GM20431 (cell line): ENCODE results near the gene AGAP5.
"Not testable (repeated sequence)": the region's sequence is repeated elsewhere in the genome, so short reads cannot be mapped to it uniquely, and the experiment has no call there.

Experiments used
- in situ Hi-C: fragments of 300-500 bp; cut with MseI, MboI; formaldehyde crosslinking; loops from one replicate; pipeline ENCODE4 v1.15.0; 2020; ENCODE audit warnings: low sequenced_read_pairs; ENCODE audit not compliant: unreplicated experiment

The AGAP5 gene

DNA sequence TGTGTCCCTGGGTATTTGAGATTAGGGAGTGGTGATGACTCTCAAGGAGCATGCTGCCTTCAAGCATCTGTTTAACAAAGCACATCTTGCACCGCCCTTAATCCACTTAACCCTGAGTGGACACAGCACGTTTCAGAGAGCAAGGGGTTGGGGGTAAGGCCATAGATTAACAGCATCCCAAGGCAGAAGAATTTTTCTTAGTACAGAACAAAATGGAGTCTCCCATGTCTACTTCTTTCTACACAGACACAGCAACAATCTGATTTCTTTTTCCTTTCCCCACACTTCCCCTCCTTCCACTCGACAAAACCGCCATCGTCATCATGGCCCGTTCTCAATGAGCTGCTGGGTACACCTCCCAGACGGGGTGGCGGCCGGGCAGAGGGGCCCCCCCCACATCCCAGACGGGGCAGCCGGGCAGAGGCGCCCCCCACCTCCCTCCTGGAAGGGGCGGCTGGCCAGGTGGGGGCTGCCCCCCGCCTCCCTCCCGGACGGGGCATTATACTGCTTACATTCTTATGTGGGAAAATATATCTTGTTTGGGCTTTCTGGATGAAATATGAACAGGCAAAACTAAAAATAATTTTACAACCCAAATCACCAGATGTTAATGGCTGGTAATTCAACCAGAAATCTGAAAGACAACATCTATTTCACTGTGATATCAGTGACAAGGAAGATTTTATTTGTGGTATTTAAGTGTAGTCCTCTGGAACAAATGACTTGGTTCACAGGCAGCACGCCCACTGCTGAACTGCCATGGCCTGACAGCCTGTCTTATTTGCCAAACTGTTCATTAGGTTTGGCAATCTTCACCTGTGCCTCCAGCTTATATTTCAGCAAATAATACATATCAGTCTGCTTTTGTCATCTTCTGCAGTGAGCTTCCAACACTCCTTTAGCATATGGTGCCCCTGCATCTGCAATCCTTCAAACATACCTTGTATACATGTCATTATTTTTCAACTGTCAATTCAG, 17.6 kb upstream of the AGAP5 start:
- in situ Hi-C loops: not testable (repeated sequence)

DNA sequence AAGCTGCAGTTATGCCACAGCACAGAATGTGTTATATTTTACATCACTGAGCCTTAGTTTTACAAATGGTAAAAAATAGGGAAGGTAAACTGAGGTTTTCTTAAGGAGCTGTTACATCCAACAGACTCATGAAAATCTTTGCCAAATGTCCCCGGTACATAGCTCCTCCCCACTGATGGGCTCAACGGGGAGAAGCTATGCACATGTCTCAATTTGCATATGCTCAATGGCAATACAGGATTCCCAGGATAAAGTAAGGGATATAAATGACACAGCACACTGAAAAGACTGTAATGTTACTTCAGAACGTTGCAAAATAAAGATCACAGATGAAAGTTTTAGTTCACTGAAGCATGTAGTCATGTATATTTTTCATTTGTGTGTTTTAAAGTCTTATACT, 16.6 kb upstream of the AGAP5 start:
- in situ Hi-C loops: not testable (repeated sequence)

DNA sequence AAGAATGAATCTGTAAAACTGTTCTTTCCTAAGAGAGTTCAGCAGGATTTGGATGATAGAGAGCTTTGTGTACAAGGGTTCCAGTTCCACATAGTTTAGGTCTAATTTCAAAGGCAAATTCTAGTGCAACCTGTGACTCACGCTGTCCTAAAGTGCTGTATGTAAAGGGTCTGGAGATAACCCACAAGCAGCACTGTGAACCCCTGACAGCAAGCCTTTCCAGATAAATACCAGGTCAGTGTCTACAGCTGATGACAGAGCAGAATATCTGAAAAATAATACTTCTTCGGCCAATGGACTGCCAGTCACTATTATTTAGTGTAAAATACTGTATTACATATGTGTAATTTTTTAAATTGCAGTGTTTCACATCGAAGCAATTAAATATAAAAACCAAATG, 16.0 kb upstream of the AGAP5 start:
- in situ Hi-C loops: not testable (repeated sequence)

DNA sequence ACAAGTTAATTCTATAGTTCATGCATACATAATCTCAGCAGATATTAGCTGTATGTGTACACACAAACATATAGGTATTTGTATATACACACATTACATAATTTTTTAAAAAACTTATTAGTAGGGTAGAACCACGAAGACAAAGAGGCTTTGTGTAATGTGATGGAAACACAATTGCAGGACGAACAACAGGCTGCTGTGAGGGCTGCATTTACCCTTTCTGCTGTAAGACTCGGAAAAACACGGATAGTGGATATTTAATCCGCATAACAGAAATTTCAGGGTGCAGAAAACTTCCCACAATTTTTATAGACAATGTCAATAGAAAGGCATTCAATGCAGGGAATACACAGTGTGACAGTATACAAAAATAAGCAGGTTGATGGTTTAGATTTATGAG, 13.8 kb upstream of the AGAP5 start:
- in situ Hi-C loops: not testable (repeated sequence)

DNA sequence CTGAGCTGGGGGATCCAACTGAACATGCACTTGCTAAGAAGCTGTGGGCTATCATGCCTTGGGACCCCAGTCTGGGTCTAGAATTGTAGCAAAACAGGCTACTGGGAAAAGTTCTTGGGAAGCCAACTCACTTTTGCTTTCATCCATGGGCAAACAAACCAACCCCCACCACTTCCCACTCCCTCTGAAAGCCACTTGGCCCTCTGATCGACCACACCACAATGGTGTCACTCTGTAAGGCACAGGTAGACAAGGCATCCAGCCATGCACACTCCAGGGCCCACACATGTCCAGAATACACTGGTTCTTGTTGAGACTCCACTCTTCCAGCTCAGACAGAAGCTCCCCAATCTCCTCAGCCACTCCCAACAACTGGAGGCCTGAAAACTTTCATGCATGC, 10.2 kb upstream of the AGAP5 start:
- in situ Hi-C loops: not testable (repeated sequence)

DNA sequence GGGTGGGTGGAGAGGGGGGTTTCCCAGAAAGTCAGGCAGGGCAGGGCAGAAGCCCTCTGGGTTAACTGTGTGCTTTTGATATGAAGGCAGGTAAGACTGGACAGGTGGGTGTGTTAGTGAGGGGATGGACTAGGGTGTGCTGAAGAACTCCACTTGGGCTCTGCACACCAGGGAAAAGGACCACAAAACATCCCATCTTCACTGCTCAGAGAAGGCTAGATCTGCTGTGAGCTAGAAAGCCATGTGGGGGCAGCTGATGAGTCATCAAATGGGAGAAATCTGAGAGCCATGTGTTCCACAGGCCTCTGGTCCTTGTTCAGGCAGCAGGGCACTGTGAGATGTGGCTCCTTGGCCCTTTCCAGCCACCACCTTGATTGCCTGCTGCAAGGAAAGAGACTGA, 9.7 kb upstream of the AGAP5 start:
- in situ Hi-C loops: not testable (repeated sequence)

DNA sequence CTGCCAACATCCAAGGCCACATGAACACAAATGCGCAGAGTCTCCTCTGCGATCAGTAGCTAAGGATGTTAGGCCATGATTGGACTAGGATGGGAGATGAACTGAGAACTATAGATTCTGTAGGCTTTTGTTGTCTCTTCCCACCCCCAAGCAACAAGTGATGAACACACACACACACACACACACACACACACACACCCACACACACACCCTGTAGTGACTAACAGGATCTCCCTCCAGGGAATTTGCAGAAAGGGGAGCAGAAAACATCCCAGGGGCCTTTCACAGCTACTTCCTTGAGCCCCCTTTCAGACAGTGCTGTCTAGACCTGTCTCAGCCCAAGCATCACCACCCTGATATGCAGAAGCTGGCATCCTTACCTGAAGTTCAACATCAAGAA, 8.6 kb upstream of the AGAP5 start:
- in situ Hi-C loops: not testable (repeated sequence)

DNA sequence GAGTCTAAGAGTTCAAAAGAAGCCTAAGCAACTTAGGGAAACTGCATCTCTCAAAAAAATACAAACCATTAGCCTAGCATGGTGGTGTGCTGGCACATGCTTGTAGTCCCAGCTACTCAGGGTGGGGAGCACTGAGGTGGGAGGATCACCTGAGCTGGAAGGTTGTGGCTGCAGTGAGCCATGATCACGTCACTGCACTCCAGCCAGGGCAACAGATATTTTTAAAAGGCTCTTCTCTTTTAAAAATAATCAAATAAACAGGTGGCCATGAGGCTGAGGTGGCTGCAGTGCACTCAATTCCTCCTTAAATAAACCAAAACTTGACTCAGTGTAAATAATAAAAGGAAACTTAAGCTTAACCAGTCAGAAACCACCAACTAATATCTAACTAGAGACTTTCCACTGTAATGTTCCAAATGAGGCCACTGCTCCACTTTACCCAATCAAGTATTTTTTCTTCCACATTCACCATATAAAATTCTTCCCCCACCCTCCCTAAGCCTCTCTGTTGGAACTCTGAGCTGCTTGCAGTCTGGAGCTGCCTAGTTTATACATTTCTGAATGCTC, 7.7 kb upstream of the AGAP5 start:
- in situ Hi-C loops: not testable (repeated sequence)

DNA sequence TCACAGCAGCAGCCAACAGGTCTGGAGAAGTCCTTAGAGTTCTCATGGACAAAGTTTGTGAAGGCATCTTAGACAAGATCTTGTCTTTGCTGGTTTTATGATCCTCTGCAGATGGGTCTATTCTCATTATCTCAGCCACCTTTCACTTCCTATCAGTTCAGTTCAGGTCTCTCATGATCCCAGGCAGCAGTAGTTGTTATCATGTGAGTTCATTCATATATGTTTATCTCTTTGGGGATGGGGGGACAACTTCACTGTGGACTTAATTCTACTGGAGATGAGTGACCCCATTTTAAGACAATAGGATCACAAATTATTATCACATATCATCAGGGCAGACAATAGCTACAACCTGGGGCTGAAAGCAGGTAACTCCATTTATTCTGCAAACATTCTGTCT, 6.0 kb upstream of the AGAP5 start:
- in situ Hi-C loops: not testable (repeated sequence)

DNA sequence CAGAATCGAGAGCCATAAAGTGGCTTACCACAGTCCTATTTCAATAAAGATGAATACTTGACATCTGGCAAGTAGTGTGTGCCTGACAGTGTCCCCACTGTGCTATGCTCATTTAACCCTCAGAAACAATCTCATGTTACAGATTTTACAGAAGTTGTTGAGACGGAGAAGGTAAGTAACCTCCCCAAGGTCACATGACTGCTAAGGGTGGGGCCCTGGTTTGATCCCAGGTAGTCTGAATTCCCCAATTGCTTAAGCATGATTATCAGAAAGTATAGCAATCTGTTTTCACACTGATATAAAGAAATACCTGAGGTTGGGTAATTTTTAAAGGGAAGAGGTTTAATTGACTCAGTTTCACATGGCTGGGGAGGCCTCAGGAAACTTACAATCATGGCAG, 910 bp upstream of the AGAP5 start:
- in situ Hi-C loops: not testable (repeated sequence)

DNA sequence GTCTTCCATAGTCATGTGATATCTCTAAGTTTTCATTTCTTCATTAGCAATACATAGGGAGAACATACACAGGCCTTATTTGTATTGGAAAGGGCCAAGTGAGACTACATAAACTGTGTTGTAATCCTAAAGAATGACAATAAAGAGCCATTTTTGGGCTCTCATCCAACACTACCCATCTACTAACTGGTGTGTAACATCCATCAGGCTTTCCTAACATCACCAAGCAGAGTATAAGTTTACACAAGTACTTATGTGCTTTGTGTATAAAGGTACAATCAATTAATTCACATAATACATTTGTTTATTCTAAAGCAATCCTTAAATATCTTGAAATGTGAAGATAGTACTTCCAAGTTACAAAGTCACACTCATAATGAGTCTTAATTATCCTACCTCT, 2.6 kb downstream of the AGAP5 start:
- in situ Hi-C loops: not testable (repeated sequence)

DNA sequence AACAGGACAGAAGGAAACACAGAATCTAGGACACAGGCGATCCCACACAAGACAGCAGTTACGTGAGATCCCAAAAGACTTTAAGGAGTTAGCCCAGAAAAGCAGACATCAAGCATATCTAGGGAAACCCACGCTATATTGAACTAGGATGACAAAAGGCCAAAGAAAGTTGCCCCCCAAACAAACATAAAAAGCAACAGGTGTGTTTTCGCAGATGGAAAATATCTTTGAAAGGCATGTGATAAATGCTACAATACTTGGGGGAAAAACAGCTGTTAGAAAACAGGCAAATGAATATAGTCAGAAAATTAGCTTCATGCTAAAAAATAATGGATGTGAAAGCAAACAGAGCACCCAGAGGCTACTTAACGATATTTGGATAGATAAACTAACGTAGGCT, 7.2 kb downstream of the AGAP5 start:
- in situ Hi-C loops: not testable (repeated sequence)

DNA sequence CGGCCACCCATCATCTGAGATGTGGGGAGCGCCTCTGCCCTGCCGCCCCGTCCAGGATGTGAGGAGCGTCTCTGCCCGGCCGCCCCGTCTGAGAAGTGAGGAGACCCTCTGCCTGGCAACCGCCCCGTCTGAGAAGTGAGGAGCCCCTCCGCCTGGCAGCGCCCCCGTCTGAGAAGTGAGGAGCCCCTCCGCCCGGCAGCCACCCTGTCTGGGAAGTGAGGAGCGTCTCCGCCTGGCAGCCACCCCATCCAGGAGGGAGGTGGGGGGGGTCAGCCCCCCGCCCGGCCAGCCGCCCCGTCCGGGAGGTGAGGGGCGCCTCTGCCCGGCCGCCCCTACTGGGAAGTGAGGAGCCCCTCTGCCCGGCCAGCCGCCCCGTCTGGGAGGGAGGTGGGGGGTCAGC, 8.3 kb downstream of the AGAP5 start:
- in situ Hi-C loops: not testable (repeated sequence)

DNA sequence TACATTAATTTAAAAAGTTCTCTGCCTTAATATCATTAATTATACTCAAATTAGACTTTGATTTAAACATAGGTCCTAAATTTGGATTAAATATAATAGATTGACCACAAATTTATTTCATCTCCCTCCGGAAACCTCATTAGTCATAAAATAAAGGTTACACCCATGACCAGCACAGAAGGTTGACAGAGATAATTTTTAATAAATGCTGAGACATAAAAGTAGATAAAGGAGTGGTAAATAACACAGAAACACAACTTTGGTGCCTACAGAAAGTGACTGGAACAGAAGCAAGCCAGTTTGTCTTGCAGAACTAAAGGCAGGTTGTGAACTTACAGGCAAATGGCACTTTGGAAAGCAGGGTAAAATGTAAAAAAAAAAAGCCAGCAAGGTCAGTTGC, 10.3 kb downstream of the AGAP5 start:
- in situ Hi-C loops: not testable (repeated sequence)

DNA sequence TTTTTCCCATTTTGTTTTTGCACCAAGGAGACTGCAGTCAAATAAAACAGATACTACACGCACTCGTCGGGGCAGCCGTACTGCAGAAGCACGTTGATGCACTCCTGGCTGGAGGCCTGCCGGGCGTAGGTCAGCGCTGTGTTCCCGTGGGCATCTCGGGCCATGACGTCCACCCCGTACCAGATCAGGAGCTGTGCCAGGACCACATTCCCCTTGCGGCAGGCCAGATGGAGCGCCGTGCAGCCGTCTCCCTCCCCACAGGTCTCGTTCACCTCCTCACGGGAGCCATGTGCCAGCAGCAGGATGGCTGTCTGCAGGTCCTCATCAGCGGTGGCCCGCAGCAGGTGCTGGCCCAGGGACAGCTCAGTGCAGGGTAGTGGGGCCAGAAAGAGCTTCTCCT, 23.4 kb downstream of the AGAP5 start:
- in situ Hi-C loops: not testable (repeated sequence)

DNA sequence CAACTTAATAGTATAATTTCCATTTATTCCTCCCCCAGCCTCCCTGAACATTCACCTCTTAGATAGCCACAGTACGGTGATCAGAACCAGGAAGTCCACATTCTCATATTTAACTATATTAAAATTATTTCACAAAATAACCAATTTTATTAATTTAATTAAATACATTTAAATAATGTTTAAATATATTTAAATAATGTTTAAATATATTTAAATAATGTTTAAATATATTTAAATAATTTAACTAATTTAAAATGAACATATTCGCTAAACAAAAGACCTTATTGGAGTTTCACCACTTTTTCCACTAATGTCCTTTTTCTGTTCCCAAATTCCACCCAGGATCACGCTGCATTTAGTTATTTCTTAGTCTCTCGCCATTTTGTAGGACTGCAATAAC, 29.5 kb downstream of the AGAP5 start:
- in situ Hi-C loops: not testable (repeated sequence)

DNA sequence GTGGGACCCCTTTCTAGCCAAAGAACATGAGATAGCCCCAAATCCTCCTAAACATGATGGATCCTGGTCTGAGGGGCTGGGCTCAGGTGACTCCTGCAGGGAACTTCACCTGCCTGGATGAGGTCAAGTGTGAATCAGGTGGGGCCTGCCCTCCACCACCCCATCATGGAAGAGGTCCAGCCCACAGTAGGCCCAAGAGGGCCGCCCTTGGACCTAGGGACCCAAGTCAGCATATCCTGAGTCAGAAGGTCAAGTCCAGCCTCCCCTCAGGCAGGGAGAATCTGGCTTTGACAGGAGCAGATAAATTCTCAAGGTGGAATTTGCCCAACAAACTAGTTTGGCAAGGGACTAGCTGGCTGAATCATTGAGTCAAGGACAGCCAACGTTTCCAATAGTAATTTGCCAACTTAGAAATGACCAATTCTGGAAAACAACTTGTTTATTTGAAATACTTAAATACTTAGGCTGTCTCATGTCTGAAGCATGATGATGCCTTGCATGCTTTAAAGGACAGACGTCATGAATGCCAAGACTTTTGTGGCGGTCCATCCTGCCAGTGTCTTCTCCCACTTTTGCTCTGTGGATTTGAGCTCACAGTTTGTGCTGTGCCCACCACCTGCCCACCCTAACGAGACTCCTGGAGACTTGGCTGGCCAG, 31.6 kb downstream of the AGAP5 start:
- in situ Hi-C loops: not testable (repeated sequence)

DNA sequence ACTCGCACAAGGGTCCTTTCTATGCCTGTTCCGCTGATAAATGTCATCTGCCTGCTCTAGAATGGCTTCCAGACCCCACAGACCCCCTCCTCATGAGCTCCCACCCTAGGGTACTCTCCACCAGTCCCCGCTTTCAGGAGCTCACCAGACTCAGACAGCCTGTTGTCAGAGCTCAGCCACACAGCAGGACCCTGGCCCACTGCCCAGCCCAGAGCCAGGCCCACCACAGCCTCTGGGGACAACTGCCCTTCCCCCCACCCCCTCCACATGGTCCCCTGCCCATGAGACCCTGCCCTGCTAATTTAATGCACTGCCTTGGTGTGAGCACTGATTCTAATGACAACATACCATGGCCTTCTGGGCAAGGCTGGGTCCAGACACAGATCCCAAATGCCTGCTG, 32.3 kb downstream of the AGAP5 start:
- in situ Hi-C loops: not testable (repeated sequence)

DNA sequence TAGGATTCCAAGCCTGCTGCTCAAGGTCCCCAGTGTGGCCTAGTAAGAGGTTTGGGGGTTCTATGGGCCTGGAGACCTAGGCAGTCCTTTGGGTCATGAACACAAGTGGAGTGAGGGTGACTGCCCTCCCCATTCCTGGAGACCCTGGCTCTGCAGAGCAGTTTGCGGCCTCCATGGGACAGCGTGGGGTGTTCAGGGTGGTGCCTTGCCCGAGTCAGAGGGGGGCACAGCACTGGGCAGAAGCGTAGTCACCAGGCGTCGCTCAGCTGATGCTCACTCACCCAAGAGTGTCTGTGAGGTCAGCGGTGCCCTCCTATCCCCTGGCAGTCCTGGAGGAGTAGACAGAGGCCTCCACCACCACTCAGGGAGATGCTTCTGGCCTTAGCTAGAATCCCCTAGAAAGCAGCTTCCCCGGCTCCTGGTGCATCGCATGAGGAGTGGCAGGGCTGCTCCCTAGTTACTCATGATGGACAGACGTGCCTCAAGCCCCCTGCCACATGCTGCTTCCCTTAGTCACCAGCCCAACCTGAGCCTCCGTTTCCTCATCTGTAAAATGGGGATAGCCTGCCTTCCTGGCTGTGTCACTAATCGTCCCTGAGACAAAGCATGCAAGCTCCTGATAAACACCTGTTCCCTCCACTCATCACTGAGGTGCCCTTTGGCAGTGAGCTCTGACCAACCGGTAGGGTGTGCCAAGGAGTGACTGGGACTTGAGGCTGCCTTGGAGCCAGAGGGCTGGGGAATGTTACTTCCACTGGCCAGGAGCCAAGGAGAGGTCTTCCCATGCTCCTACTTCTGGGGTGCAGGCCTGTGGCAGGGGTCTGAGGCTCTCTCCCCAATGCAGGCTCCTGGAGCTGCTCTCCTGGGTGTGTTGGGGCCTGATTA, 33.5 kb downstream of the AGAP5 start:
- in situ Hi-C loops: not testable (repeated sequence)

DNA sequence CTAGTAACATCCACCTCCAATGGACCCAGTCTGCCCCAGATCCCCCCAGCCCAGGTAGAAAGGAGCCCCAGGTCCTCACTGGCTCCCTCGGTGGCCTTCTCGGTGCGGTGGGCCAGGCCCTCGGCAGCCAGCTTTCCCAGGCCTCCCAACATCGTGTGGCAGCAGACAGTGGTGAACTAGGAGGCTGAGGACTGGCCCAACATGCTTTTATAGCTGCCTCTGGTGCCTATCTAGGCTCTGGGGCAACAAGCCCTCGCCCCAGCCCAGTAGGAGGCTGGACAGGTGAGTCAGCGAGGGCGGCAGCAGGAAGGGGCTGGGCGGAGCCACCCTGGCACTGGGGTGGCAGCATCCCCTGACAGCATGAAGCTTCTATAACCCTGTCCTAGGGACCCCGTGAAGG, 34.3 kb downstream of the AGAP5 start:
- in situ Hi-C loops: not testable (repeated sequence)
